ENCODE data around the gene ASCC3. TPM values are rescaled to one million over a fixed set of nuclear protein-coding genes. Genes with fewer than 3 reads are reported as not detected.

The ASCC3 gene
- total and polyA plus RNA-seq, 2 of the 4 experiments (the other 2 are of a cell fraction) = 25.8 to 104 TPM

DNA sequence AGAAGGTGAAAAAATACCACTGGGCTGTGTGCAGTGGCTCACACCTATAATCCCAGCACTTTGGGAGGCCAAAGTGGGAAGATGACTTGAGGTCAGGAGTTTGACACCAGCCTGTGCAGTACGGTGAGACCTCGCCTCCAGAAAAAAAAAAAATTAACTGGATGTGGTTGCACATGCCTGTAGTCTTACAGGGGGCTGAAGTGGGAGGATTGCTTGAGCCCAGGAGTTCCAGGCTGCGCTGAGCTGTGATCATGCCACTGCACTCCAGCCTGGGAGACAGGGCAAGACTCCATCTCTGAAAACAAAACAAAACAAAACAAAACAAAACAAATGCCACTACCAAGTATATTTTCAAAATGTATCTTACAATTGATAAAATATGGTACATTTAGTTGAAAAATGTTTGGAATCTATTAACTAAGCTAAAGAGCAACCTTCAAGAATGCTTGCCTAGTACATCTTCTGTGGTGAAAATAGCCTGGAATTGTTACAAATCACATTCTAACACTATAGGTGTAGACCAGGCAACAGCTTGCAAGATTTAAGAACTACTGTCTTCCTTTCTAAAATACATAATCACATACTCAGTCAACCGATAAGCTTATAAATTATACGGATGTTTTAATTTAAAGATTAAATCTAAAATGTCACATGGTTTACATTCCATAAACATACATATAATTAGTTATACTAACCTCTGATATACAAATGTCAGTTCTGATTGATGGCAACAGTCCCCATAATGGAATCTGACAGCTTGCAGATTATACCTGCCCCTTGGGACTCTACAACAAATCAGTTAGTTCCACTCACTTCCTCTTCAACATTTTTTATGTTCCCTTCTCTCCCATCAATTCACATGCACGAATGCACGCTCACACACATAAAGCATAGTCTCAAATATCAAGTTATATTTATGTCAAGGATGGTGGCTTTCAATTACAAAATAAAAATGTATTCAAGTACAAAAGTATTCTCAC lies 150.8 kb downstream of the ASCC3 start:
- Histone ChIP-seq H3K18ac (ENCODE audit: low read depth, low read length) (no peak overlapping the region), H3K9me3 (ENCODE audit: control insufficient read depth, insufficient read depth, low read length) (no peaks in the 10 kb centered on the region), H3K4ac (ENCODE audit: low read depth, low read length) (no peak overlapping the region), H3K9me1 (ENCODE audit: insufficient read depth, low read length) (no peaks in the 10 kb centered on the region), H3K4me1 (ENCODE audit: control insufficient read depth, insufficient read depth, low read length) (no peaks in the 10 kb centered on the region), H4K20me1 (ENCODE audit: insufficient read depth, low read length) (no peaks in the 10 kb centered on the region; the same call in 1 of the 2 replicates), H3K23ac (ENCODE audit: low read depth, low read length) (no peak overlapping the region), H2AFZ (replicated peaks; ENCODE audit: low read length, poor library complexity) (no peak overlapping the region), H3K14ac (replicated peaks; ENCODE audit: low read depth, low read length) (no peak overlapping the region), H2BK20ac (ENCODE audit: low read depth, low read length) (no peak overlapping the region), H3K27me3 (ENCODE audit: control insufficient read depth, insufficient read depth, low read length) (no peaks in the 10 kb centered on the region), H3K36me3 (ENCODE audit: control insufficient read depth, insufficient read depth, low read length) (no peaks in the 10 kb centered on the region), H2BK5ac (ENCODE audit: low read depth, low read length, poor library complexity, severe bottlenecking) (no peak overlapping the region), H3K4me3 (ENCODE audit: insufficient read depth, low read depth, low read length) (no peak overlapping the region), H4K5ac (ENCODE audit: low read depth, low read length) (no peak overlapping the region), H2AK9ac (replicated peaks; ENCODE audit: low read depth, low read length, poor library complexity) (no peak overlapping the region), H4K8ac (ENCODE audit: low read depth in 2 of 2, low read length in 2 of 2) (no peak overlapping the region), H2BK15ac (ENCODE audit: low read depth, low read length) (no peak overlapping the region), H3K27ac (ENCODE audit: insufficient read depth, low read length) (no peak overlapping the region), H3K56ac (ENCODE audit: extremely low read depth, insufficient read depth, low read length) (no peak overlapping the region), H3K4me2 (ENCODE audit: low read depth, low read length) (no peak overlapping the region), H2BK120ac (ENCODE audit: low read depth, low read length) (no peak overlapping the region), H3K9ac (ENCODE audit: low read depth, low read length) (no peak overlapping the region), H2AK5ac (ENCODE audit: low read depth, low read length) (no peak overlapping the region), H4K91ac (ENCODE audit: insufficient read depth, low read depth, low read length) (no peak overlapping the region), H3K79me1 (ENCODE audit: low read depth in 1 of 2, low read length in 2 of 2) (peaks cover 0 to 18% of the 10 kb centered on the region in 2 experiments; a peak in 1 of 4 replicates)
- DNase-seq = no peak
- BruUV-seq (replicated peaks) = no TSS peak
- ChIA-PET CTCF (interaction anchor here (1.8 kb wide), 1 partner anchor 10 kb away, joined by 5 read pairs; no protein-coding TSS in a partner anchor), POLR2A (ENCODE audit: unreplicated experiment) (interaction anchor here (1.0 kb wide), 1 partner anchor 11 kb away, joined by 3 read pairs; no protein-coding TSS in a partner anchor)
- WGBS, 2 experiments (ENCODE audit: extremely low coverage in 2 of 2, insufficient read length in 1 of 2) = no CpG with 5 or more reads among the region's 7 CpGs
- in situ Hi-C loops (cut with MboI; ENCODE audit: low sequenced_read_pairs) (no loop called here), intact Hi-C loops (cut with micrococcal nuclease) (no loop called here), dilution Hi-C loops (cut with HindIII; ENCODE audit: low sequenced_read_pairs, unreplicated experiment) (no loop called here)
- no peak for ATAC-seq (ENCODE audit: low read depth)
- TF ChIP-seq SMC3 (IDR thresholded peaks at IDR 0.05; ENCODE audit: low read depth, low read length) = no peak
- no peak for TF ChIP-seq MAFK (IDR thresholded peaks at IDR 0.05; ENCODE audit: low read depth, low read length)
- TF ChIP-seq NFE2L2 (IDR thresholded peaks at IDR 0.05; ENCODE audit: low read depth, low read length) = no peak
- TF ChIP-seq RCOR1 (IDR thresholded peaks at IDR 0.05; ENCODE audit: insufficient replicate concordance, low read length) = no peak
- TF ChIP-seq FOS (IDR thresholded peaks at IDR 0.05; ENCODE audit: low read depth, low read length) = no peak
- TF ChIP-seq, protein P1, sequence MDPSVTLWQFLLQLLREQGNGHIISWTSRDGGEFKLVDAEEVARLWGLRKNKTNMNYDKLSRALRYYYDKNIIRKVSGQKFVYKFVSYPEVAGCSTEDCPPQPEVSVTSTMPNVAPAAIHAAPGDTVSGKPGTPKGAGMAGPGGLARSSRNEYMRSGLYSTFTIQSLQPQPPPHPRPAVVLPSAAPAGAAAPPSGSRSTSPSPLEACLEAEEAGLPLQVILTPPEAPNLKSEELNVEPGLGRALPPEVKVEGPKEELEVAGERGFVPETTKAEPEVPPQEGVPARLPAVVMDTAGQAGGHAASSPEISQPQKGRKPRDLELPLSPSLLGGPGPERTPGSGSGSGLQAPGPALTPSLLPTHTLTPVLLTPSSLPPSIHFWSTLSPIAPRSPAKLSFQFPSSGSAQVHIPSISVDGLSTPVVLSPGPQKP (IDR thresholded peaks at IDR 0.05; ENCODE audit: borderline replicate concordance, low read depth, low read length) = no peak
- TF ChIP-seq POLR2A (IDR thresholded peaks at IDR 0.05; ENCODE audit: low read depth, low read length) = no peak
- no peak for TF ChIP-seq MAZ (IDR thresholded peaks at IDR 0.05; ENCODE audit: borderline replicate concordance, low read depth, low read length)
- TF ChIP-seq, protein P2, sequence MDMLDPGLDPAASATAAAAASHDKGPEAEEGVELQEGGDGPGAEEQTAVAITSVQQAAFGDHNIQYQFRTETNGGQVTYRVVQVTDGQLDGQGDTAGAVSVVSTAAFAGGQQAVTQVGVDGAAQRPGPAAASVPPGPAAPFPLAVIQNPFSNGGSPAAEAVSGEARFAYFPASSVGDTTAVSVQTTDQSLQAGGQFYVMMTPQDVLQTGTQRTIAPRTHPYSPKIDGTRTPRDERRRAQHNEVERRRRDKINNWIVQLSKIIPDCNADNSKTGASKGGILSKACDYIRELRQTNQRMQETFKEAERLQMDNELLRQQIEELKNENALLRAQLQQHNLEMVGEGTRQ (IDR thresholded peaks at IDR 0.05; ENCODE audit: low read depth, low read length) = no peak
- TF ChIP-seq, protein P3, sequence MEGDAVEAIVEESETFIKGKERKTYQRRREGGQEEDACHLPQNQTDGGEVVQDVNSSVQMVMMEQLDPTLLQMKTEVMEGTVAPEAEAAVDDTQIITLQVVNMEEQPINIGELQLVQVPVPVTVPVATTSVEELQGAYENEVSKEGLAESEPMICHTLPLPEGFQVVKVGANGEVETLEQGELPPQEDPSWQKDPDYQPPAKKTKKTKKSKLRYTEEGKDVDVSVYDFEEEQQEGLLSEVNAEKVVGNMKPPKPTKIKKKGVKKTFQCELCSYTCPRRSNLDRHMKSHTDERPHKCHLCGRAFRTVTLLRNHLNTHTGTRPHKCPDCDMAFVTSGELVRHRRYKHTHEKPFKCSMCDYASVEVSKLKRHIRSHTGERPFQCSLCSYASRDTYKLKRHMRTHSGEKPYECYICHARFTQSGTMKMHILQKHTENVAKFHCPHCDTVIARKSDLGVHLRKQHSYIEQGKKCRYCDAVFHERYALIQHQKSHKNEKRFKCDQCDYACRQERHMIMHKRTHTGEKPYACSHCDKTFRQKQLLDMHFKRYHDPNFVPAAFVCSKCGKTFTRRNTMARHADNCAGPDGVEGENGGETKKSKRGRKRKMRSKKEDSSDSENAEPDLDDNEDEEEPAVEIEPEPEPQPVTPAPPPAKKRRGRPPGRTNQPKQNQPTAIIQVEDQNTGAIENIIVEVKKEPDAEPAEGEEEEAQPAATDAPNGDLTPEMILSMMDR (conservative IDR thresholded peaks at IDR 0.05; ENCODE audit: low read depth, low read length) = no peak
- no peak for TF ChIP-seq CEBPB (IDR thresholded peaks at IDR 0.05; ENCODE audit: low read depth, low read length)
- no peak for TF ChIP-seq MXI1 (IDR thresholded peaks at IDR 0.05; ENCODE audit: borderline replicate concordance, low read depth, low read length)
- no peak for TF ChIP-seq RAD21 (IDR thresholded peaks at IDR 0.05; ENCODE audit: low read length)
- TF ChIP-seq CHD1 (IDR thresholded peaks at IDR 0.05; ENCODE audit: low read depth, low read length) = no peak
